Measurements from ENCODE around the gene PPIL1. TPM values are rescaled to one million over a fixed set of nuclear protein-coding genes. Genes with fewer than 3 reads are reported as not detected.

The PPIL1 gene
- total and polyA plus RNA-seq, 3 experiments from 2014 or later = 23.3 to 68.8 (median 66.6) TPM

- no peaks in the 10 kb centered on the region for H3K9me3 Mint-ChIP-seq
- Histone ChIP-seq H3K27ac (ENCODE audit: low read depth, low read length) (no peak overlapping the region), H3K4me1 (ENCODE audit: insufficient read depth, low read length) (no peaks in the 10 kb centered on the region), H3K27me3 (ENCODE audit: insufficient read depth, low read length, poor library complexity, severe bottlenecking) (no peaks in the 10 kb centered on the region), H3K36me3 (ENCODE audit: insufficient read depth, low read length) (no peaks in the 10 kb centered on the region), H3K9me3 (ENCODE audit: low read length) (no peaks in the 10 kb centered on the region), H3K4me3 (ENCODE audit: low read length) (no peak overlapping the region)
- no peaks in the 10 kb centered on the region for H3K36me3 Mint-ChIP-seq
- ChIA-PET CTCF (no interaction called here), POLR2A (no interaction called here)
- no peak overlapping the region for H3K4me3 Mint-ChIP-seq
- DNase-seq = no peak
- H3K27ac Mint-ChIP-seq = peak overlapping the region in 1 of 8 donors; percentile 96
- peaks cover 3 to 24% of the 10 kb centered on the region in 2 donors for H3K27me3 Mint-ChIP-seq
- peaks cover 0 to 3% (median 3%) of the 10 kb centered on the region in 3 donors for H3K4me1 Mint-ChIP-seq
Measured at GRCh38 chr6:36826520-36827227, 47.9 kb downstream of the PPIL1 start.

- H3K36me3 Mint-ChIP-seq = no peaks in the 10 kb centered on the region
- peaks cover 0 to 3% (median 3%) of the 10 kb centered on the region in 3 donors for H3K4me1 Mint-ChIP-seq
- H3K27me3 Mint-ChIP-seq = peaks cover 3 to 24% of the 10 kb centered on the region in 2 donors
- POLR2A ChIA-PET = no interaction called here
- H3K36me3 ChIP-seq (ENCODE audit: insufficient read depth, low read length) = no peaks in the 10 kb centered on the region
- H3K27ac Mint-ChIP-seq = no peak overlapping the region
- H3K4me1 ChIP-seq (ENCODE audit: insufficient read depth, low read length) = no peaks in the 10 kb centered on the region
- no peaks in the 10 kb centered on the region for H3K27me3 ChIP-seq (ENCODE audit: insufficient read depth, low read length, poor library complexity, severe bottlenecking)
- no peak overlapping the region for H3K4me3 Mint-ChIP-seq
- no peak overlapping the region for H3K27ac ChIP-seq (ENCODE audit: low read depth, low read length)
- no peak for DNase-seq
- CTCF ChIA-PET = no interaction called here
- H3K9me3 Mint-ChIP-seq = no peaks in the 10 kb centered on the region
- no peaks in the 10 kb centered on the region for H3K9me3 ChIP-seq (ENCODE audit: low read length)
- H3K4me3 ChIP-seq (ENCODE audit: low read length) = no peak overlapping the region
Measured at GRCh38 chr6:36825994-36826393, 48.6 kb downstream of the PPIL1 start.

- no peaks in the 10 kb centered on the region for H3K36me3 Mint-ChIP-seq
- H3K27me3 Mint-ChIP-seq = peaks cover 3 to 24% of the 10 kb centered on the region in 2 donors
- no peaks in the 10 kb centered on the region for H3K36me3 ChIP-seq (ENCODE audit: insufficient read depth, low read length)
- H3K27me3 ChIP-seq (ENCODE audit: insufficient read depth, low read length, poor library complexity, severe bottlenecking) = no peaks in the 10 kb centered on the region
- no peak overlapping the region for H3K4me3 Mint-ChIP-seq
- no peak overlapping the region for H3K27ac Mint-ChIP-seq
- H3K9me3 Mint-ChIP-seq = no peaks in the 10 kb centered on the region
- ChIA-PET CTCF (interaction anchor here (0.9 kb wide), 1 partner anchor 10 kb away, joined by 3 read pairs; no protein-coding TSS in a partner anchor), POLR2A (no interaction called here)
- DNase-seq = no peak
- peaks cover 0 to 3% (median 3%) of the 10 kb centered on the region in 3 donors for H3K4me1 Mint-ChIP-seq
- no peak overlapping the region for H3K27ac ChIP-seq (ENCODE audit: low read depth, low read length)
- H3K4me1 ChIP-seq (ENCODE audit: insufficient read depth, low read length) = no peaks in the 10 kb centered on the region
- no peaks in the 10 kb centered on the region for H3K9me3 ChIP-seq (ENCODE audit: low read length)
- H3K4me3 ChIP-seq (ENCODE audit: low read length) = no peak overlapping the region
Measured at GRCh38 chr6:36825452-36825851, 49.2 kb downstream of the PPIL1 start.

GRCh38 chr6:36824253-36824652 is 50.4 kb downstream of the PPIL1 start:
- Histone ChIP-seq H3K36me3 (ENCODE audit: insufficient read depth, low read length) (no peaks in the 10 kb centered on the region), H3K27me3 (ENCODE audit: insufficient read depth, low read length, poor library complexity, severe bottlenecking) (no peaks in the 10 kb centered on the region), H3K4me3 (ENCODE audit: low read length) (no peak overlapping the region), H3K9me3 (ENCODE audit: low read length) (no peaks in the 10 kb centered on the region), H3K4me1 (ENCODE audit: insufficient read depth, low read length) (no peaks in the 10 kb centered on the region), H3K27ac (ENCODE audit: low read depth, low read length) (no peak overlapping the region)
- H3K9me3 Mint-ChIP-seq = no peaks in the 10 kb centered on the region
- peaks cover 6 to 24% of the 10 kb centered on the region in 2 donors for H3K27me3 Mint-ChIP-seq
- POLR2A ChIA-PET = no interaction called here
- no peak overlapping the region for H3K4me3 Mint-ChIP-seq
- DNase-seq = no peak
- CTCF ChIA-PET = interaction anchor here (0.9 kb wide), 1 partner anchor 11 kb away, joined by 3 read pairs; no protein-coding TSS in a partner anchor
- H3K27ac Mint-ChIP-seq = no peak overlapping the region
- no peaks in the 10 kb centered on the region for H3K36me3 Mint-ChIP-seq
- H3K4me1 Mint-ChIP-seq = peaks cover 0 to 3% (median 3%) of the 10 kb centered on the region in 3 donors

GRCh38 chr6:36823421-36824096 is 51.0 kb downstream of the PPIL1 start:
- no peak overlapping the region for H3K27ac Mint-ChIP-seq
- no peaks in the 10 kb centered on the region for H3K9me3 Mint-ChIP-seq
- Histone ChIP-seq H3K27ac (ENCODE audit: low read depth, low read length) (no peak overlapping the region), H3K27me3 (ENCODE audit: insufficient read depth, low read length, poor library complexity, severe bottlenecking) (no peaks in the 10 kb centered on the region), H3K9me3 (ENCODE audit: low read length) (no peaks in the 10 kb centered on the region), H3K4me1 (ENCODE audit: insufficient read depth, low read length) (no peaks in the 10 kb centered on the region), H3K36me3 (ENCODE audit: insufficient read depth, low read length) (no peaks in the 10 kb centered on the region), H3K4me3 (ENCODE audit: low read length) (no peak overlapping the region)
- ChIA-PET CTCF (no interaction called here), POLR2A (no interaction called here)
- DNase-seq = no peak
- no peaks in the 10 kb centered on the region for H3K36me3 Mint-ChIP-seq
- H3K4me1 Mint-ChIP-seq = peaks cover 0 to 3% (median 3%) of the 10 kb centered on the region in 3 donors
- H3K27me3 Mint-ChIP-seq = peaks cover 6 to 20% of the 10 kb centered on the region in 2 donors
- H3K4me3 Mint-ChIP-seq = no peak overlapping the region

GRCh38 chr6:36822506-36823269 is 51.9 kb downstream of the PPIL1 start:
- DNase-seq = no peak
- ChIA-PET POLR2A (interaction anchor here (0.6 kb wide), 1 partner anchor 30 kb away, joined by 3 read pairs; no protein-coding TSS in a partner anchor), CTCF (no interaction called here)
- Histone ChIP-seq H3K27ac (ENCODE audit: low read depth, low read length) (no peak overlapping the region), H3K4me3 (ENCODE audit: low read length) (no peak overlapping the region), H3K36me3 (ENCODE audit: insufficient read depth, low read length) (no peaks in the 10 kb centered on the region), H3K9me3 (ENCODE audit: low read length) (no peaks in the 10 kb centered on the region), H3K4me1 (ENCODE audit: insufficient read depth, low read length) (no peaks in the 10 kb centered on the region), H3K27me3 (ENCODE audit: insufficient read depth, low read length, poor library complexity, severe bottlenecking) (no peaks in the 10 kb centered on the region)
- Mint-ChIP-seq H3K27me3 (peaks cover 6 to 20% of the 10 kb centered on the region in 2 donors), H3K4me1 (peaks cover 0 to 3% (median 3%) of the 10 kb centered on the region in 3 donors), H3K4me3 (no peak overlapping the region), H3K36me3 (no peaks in the 10 kb centered on the region), H3K27ac (no peak overlapping the region), H3K9me3 (no peaks in the 10 kb centered on the region)

GRCh38 chr6:36821581-36822335 is 52.8 kb downstream of the PPIL1 start:
- Histone ChIP-seq H3K4me1 (ENCODE audit: insufficient read depth, low read length) (no peaks in the 10 kb centered on the region), H3K4me3 (ENCODE audit: low read length) (no peak overlapping the region), H3K36me3 (ENCODE audit: insufficient read depth, low read length) (no peaks in the 10 kb centered on the region), H3K27ac (ENCODE audit: low read depth, low read length) (peak overlapping the region; percentile 84), H3K27me3 (ENCODE audit: insufficient read depth, low read length, poor library complexity, severe bottlenecking) (no peaks in the 10 kb centered on the region), H3K9me3 (ENCODE audit: low read length) (no peaks in the 10 kb centered on the region)
- Mint-ChIP-seq H3K9me3 (no peaks in the 10 kb centered on the region), H3K27ac (peak overlapping the region in 1 of 8 donors; percentile 41), H3K4me3 (no peak overlapping the region), H3K36me3 (no peaks in the 10 kb centered on the region), H3K27me3 (peaks cover 6 to 13% of the 10 kb centered on the region in 2 donors), H3K4me1 (no peaks in the 10 kb centered on the region)
- DNase-seq = no peak
- ChIA-PET POLR2A (interaction anchor here (0.6 kb wide), 1 partner anchor 30 kb away, joined by 3 read pairs; no protein-coding TSS in a partner anchor), CTCF (no interaction called here)
